Measurements from ENCODE around the gene AEN.

AEN gene

DNA sequence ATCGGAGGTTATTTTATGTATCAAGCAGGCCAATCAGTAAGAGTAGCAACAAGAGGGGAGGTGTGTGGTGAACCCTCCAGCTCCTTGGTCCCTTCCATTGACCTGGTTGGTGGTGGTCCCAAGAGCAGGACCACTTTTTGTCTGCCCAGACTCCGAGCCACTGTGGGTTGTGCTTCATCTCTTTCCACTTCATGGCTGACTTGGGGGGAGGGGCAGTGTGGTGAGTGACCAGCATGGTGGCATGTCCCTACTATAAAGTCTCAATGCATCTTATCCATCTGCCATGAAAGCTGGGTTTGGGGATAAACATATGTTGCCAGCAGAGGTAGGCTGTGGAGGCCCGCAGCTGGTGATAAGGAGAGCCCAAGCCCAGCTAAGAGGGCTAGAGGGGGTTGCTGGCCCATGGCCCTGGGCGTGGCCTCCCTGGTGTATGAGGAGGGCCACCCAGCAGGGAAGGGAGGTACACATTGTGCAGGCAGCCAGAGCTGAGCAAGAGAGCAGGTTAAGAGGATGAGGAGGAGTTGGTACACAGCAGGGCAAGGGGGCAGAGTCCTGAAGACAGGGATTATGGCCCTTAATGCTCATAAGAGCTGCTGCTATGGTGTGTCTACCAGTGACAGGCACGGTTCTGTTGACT is 7.0 kb downstream of the AEN start:
- Histone ChIP-seq H3K79me2 (no peaks in the 10 kb centered on the region), H3K9ac (no peak overlapping the region), H3K27ac (no peak overlapping the region), H3K27me3 (ENCODE audit: control insufficient read depth, insufficient read depth, low read length) (no peaks in the 10 kb centered on the region), H2AFZ (no peak overlapping the region), H3K9me3 (ENCODE audit: control insufficient read depth, low read length) (no peaks in the 10 kb centered on the region), H3K36me3 (ENCODE audit: control insufficient read depth, insufficient read depth, low read length) (no peaks in the 10 kb centered on the region), H3K4me3 (ENCODE audit: low read depth, low read length) (no peak overlapping the region), H3K4me2 (ENCODE audit: low read length) (no peak overlapping the region), H3K4me1 (no peaks in the 10 kb centered on the region)
- TF ChIP-seq, protein P1, sequence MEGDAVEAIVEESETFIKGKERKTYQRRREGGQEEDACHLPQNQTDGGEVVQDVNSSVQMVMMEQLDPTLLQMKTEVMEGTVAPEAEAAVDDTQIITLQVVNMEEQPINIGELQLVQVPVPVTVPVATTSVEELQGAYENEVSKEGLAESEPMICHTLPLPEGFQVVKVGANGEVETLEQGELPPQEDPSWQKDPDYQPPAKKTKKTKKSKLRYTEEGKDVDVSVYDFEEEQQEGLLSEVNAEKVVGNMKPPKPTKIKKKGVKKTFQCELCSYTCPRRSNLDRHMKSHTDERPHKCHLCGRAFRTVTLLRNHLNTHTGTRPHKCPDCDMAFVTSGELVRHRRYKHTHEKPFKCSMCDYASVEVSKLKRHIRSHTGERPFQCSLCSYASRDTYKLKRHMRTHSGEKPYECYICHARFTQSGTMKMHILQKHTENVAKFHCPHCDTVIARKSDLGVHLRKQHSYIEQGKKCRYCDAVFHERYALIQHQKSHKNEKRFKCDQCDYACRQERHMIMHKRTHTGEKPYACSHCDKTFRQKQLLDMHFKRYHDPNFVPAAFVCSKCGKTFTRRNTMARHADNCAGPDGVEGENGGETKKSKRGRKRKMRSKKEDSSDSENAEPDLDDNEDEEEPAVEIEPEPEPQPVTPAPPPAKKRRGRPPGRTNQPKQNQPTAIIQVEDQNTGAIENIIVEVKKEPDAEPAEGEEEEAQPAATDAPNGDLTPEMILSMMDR (IDR thresholded peaks at IDR 0.05): no peak

DNA sequence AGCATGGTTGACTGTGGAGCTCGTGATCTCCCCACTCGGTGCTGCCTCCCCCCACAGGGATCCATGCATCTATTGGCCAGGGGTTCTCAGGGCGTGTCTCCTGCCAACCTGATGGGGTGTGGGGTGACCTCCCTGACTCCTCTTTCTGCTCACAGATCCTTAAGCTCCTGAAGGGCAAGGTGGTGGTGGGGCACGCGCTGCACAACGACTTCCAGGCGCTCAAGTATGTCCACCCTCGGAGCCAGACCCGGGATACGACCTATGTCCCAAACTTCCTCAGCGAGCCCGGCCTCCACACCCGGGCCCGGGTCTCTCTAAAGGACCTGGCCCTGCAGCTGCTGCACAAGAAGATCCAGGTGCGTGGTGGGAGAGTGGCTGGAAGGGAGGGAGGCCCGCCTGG is 7.9 kb downstream of the AEN start:
- TF ChIP-seq, protein P1 (IDR thresholded peaks at IDR 0.05): no peak
- Histone ChIP-seq H3K36me3 (ENCODE audit: control insufficient read depth, insufficient read depth, low read length) (no peaks in the 10 kb centered on the region), H3K79me2 (no peaks in the 10 kb centered on the region)

DNA sequence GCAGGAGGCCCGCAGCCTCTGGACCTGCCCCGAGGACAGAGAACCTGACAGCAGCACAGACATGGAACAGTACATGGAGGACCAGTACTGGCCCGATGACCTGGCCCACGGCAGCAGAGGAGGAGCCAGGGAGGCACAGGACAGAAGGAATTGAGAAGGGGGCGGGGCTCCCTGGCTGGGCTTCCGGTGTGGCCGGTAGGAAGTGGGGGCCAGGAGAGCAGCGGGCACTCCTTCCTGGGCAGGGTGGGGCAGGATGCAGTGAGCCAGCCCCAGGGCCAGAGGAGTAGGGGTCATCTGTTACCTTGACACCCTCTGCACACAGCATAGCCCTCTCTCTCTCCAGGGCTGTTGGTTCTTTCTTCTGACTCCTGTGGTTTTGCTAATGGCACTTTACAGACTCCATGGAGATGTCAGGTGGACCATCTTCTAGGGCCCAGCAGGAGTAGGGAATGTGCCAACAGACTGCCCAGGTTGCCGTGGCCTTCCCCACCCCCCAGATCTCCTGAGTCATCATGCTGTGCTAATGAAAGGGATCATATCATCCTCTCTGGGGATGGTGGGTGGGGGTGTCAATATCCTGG is 9.1 kb downstream of the AEN start:
- Histone ChIP-seq H3K79me2 (no peaks in the 10 kb centered on the region), H3K4me2 (ENCODE audit: low read length) (no peak overlapping the region), H3K4me1 (no peaks in the 10 kb centered on the region), H3K36me3 (ENCODE audit: control insufficient read depth, insufficient read depth, low read length) (no peaks in the 10 kb centered on the region), H3K9ac (no peak overlapping the region), H3K9me3 (ENCODE audit: control insufficient read depth, low read length) (no peaks in the 10 kb centered on the region), H3K4me3 (ENCODE audit: low read depth, low read length) (no peak overlapping the region), H3K27me3 (ENCODE audit: control insufficient read depth, insufficient read depth, low read length) (no peaks in the 10 kb centered on the region), H2AFZ (no peak overlapping the region), H3K27ac (no peak overlapping the region)
- TF ChIP-seq, protein P1 (IDR thresholded peaks at IDR 0.05): no peak

More for the DNA sequence above, 7.9 kb downstream of the AEN start:
- Histone ChIP-seq H3K27me3 (ENCODE audit: control insufficient read depth, insufficient read depth, low read length) (no peaks in the 10 kb centered on the region), H3K27ac (no peak overlapping the region), H3K4me1 (no peaks in the 10 kb centered on the region), H3K4me3 (ENCODE audit: low read depth, low read length) (no peak overlapping the region), H3K4me2 (ENCODE audit: low read length) (no peak overlapping the region), H3K9ac (no peak overlapping the region), H3K9me3 (ENCODE audit: control insufficient read depth, low read length) (no peaks in the 10 kb centered on the region), H2AFZ (no peak overlapping the region)

GRCh38 chr15:88630798-88631463 is 9.8 kb downstream of the AEN start:
- Histone ChIP-seq H3K27me3 (ENCODE audit: control insufficient read depth, insufficient read depth, low read length) (no peaks in the 10 kb centered on the region), H3K9me3 (ENCODE audit: control insufficient read depth, low read length) (no peaks in the 10 kb centered on the region), H3K9ac (no peak overlapping the region), H3K4me2 (ENCODE audit: low read length) (no peak overlapping the region), H3K36me3 (ENCODE audit: control insufficient read depth, insufficient read depth, low read length) (no peaks in the 10 kb centered on the region), H3K4me1 (no peaks in the 10 kb centered on the region), H3K27ac (no peak overlapping the region), H3K4me3 (ENCODE audit: low read depth, low read length) (no peak overlapping the region), H3K79me2 (no peaks in the 10 kb centered on the region), H2AFZ (no peak overlapping the region)
- TF ChIP-seq, protein P1 (IDR thresholded peaks at IDR 0.05): no peak

Data from parathyroid adenoma (tissue), 2 donors.